Stomach smooth muscle (tissue), 2 donors: Measurements from ENCODE around the gene COA7.

Experiments used
- H3K27ac ChIP-seq: one replicate; pipeline ENCODE4 v1.7.0; 2013; ENCODE audit warnings: mild to moderate bottlenecking, low read length, inconsistent platforms
- H3K27me3 ChIP-seq, 2 donors: one replicate each; pipeline ENCODE4 v1.7.0; 2013; ENCODE audit warnings: low read length in 2 of 2; ENCODE audit not compliant: insufficient read depth in 2 of 2, control insufficient read depth in 1 of 2
- H3K36me3 ChIP-seq, 2 donors: one replicate each; pipeline ENCODE4 v1.7.0; 2013; ENCODE audit warnings: low read length in 2 of 2; ENCODE audit not compliant: control insufficient read depth in 2 of 2, insufficient read depth in 2 of 2
- H3K4me1 ChIP-seq: one replicate; pipeline ENCODE4 v1.7.0; 2013; ENCODE audit warnings: low read length; ENCODE audit not compliant: control insufficient read depth, insufficient read depth
- H3K4me3 ChIP-seq, 2 donors: one replicate each; pipeline ENCODE4 v1.7.0; 2013; ENCODE audit warnings: low read length in 2 of 2
- H3K9ac ChIP-seq, 2 donors: one replicate each; pipeline ENCODE4 v1.7.0; 2013; ENCODE audit warnings: low read length in 2 of 2, mild to moderate bottlenecking in 1 of 2
- H3K9me3 ChIP-seq, 2 donors: one replicate each; pipeline ENCODE4 v1.7.0; 2013; ENCODE audit warnings: low read length in 2 of 2; ENCODE audit not compliant: control insufficient read depth in 2 of 2
- donor health status: healthy.
- donor health status: Pancreatic carcinoma.

The COA7 gene

DNA sequence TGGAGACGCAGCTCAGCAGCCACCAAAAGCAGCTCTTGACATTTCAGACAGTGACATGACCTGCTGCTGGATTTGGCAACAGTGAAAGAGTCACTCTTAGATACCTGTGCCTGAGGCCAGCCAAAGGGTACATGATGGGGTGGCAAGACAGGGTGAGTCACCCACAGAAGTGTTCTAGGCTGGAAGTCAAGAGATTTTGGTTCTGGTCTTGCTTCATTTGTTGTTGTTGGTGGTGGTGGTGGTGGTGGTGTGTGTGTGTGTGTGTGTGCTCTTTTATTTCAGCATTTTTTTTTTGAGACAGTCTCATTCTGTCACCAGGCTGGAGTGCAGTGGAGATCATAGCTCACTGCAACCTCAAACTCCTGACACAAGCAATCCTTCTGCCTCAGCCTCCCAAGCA is 39.4 kb downstream of the COA7 start:
- no peaks in the 10 kb centered on the region for H3K4me1 ChIP-seq
- H3K27me3 ChIP-seq = no peaks in the 10 kb centered on the region
- H3K27ac ChIP-seq = no peak overlapping the region
- H3K9ac ChIP-seq = no peak overlapping the region
- no peaks in the 10 kb centered on the region for H3K36me3 ChIP-seq
- H3K4me3 ChIP-seq = no peak overlapping the region
- H3K9me3 ChIP-seq = no peaks in the 10 kb centered on the region

DNA sequence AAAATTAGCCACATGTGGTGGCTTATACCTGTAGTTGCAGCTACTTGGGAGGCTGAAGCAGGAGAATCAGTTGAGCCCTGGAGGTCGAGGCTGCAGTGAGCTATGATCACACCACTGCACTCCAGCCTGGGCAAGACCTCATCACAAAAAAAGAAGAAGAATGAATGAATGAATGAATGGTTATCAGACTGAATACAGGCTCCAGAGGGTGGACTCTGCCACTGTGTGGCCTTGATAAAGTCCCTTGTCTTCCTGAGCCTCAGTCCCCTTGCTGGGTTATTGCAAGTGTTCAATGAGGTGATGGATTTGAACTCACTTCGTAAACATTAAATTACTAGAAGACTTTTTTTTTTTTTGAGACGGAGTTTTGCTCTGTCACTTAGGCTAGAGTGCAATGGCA is 40.4 kb downstream of the COA7 start:
- H3K9me3 ChIP-seq = no peaks in the 10 kb centered on the region
- H3K9ac ChIP-seq = no peak overlapping the region
- H3K27me3 ChIP-seq = no peaks in the 10 kb centered on the region
- H3K4me3 ChIP-seq = no peak overlapping the region
- H3K4me1 ChIP-seq = no peaks in the 10 kb centered on the region
- H3K27ac ChIP-seq = no peak overlapping the region
- no peaks in the 10 kb centered on the region for H3K36me3 ChIP-seq

DNA sequence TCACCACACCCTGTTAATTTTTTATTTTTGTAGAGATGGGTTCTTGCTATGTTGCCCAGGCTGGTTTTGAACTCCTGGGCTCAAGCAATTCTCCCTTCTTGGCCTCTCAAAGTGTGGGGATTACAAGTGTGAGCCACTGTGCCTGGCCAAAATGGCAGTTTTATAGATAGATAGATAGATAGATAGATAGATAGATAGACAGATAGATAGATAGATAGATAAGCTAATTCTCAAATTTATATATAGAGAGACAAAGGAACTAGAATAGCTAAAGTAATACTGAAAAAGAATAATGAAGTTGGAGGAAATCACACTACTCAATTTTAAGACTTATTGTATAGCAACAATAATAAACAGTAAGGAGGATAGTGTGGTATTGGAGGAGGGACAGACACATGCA is 44.1 kb downstream of the COA7 start:
- Histone ChIP-seq H3K4me3 (no peak overlapping the region), H3K9me3 (no peaks in the 10 kb centered on the region)

DNA sequence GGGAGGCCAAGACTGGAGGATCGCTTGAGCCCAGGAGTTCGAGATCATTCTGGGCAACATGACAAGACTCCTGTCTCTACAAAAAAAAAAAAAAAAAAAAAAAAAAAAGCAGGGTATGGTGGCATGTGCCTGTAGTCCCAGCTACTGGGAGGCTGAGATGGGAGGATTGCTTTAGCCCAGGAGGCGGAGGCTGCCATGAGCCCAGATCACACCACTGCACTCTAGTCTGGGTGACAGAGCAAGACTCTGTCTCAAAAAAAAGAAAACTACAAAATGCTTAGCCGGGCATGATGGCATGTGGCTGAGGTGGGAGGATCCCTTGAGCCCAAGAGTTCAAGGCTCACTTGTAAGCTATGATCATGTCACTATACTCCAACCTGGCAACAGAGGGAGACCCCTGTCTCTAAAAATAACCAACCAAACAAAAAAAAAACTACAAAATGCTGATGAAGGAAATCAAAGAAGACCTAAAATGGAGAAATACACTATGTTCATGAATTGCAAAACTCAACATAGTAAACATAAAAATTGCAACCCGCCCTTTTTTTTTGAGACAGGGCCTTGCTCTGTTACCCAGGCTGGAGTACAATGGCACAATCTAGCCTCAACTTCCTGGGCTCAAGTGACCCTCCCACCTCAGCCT is 44.8 kb downstream of the COA7 start:
- no peaks in the 10 kb centered on the region for H3K36me3 ChIP-seq
- H3K9ac ChIP-seq = no peak overlapping the region
- no peak overlapping the region for H3K4me3 ChIP-seq
- H3K9me3 ChIP-seq = no peaks in the 10 kb centered on the region
- H3K27ac ChIP-seq = no peak overlapping the region
- H3K27me3 ChIP-seq = no peaks in the 10 kb centered on the region
- H3K4me1 ChIP-seq = no peaks in the 10 kb centered on the region

More for the DNA sequence above, 44.1 kb downstream of the COA7 start:
- no peaks in the 10 kb centered on the region for H3K4me1 ChIP-seq
- no peak overlapping the region for H3K9ac ChIP-seq
- no peaks in the 10 kb centered on the region for H3K36me3 ChIP-seq
- H3K27me3 ChIP-seq = no peaks in the 10 kb centered on the region
- H3K27ac ChIP-seq = no peak overlapping the region

DNA sequence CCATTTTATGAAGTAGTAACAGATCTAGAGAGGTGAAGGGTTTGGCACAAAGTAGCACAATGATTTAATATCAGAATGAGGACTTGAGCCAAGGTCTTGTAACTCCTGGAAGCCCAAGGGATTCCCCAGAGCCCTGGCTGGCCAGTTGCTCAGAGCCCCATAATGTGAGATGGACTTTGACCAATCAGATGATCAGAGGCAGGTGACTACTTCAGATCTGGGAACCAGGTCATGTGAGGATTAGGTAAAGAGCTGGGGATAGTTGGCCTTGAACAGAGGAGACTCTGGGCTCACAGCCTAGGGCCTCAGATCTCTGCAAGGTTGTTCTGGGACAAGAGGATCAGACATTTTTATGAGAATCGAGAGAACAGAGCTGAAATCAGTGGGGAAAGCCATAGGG is 46.2 kb downstream of the COA7 start:
- Histone ChIP-seq H3K27ac (no peak overlapping the region), H3K9ac (no peak overlapping the region), H3K36me3 (no peaks in the 10 kb centered on the region), H3K27me3 (no peaks in the 10 kb centered on the region), H3K4me3 (no peak overlapping the region), H3K4me1 (no peaks in the 10 kb centered on the region), H3K9me3 (no peaks in the 10 kb centered on the region)

DNA sequence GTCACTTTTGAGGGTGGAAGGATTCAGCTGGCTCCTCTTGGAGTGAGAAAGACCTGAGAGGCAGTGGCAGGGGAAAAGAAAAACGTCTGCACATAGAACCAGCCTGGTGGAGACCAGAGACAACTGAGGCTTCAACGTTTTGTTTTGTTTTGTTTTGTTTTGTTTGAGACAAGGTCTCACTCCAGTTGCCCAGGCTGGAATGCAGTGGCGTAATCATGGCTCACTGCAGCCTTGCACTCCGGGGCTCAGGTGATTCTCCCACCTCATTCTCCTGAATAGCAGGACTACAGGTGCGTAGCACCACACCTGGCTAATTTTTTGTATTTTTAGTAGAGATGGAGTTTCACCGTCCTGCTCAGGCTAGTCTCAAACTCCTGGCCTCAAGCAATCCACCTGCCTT is 52.9 kb downstream of the COA7 start:
- Histone ChIP-seq H3K36me3 (no peaks in the 10 kb centered on the region), H3K9me3 (no peaks in the 10 kb centered on the region), H3K4me3 (no peak overlapping the region), H3K9ac (no peak overlapping the region), H3K4me1 (no peaks in the 10 kb centered on the region), H3K27ac (no peak overlapping the region), H3K27me3 (no peaks in the 10 kb centered on the region)

DNA sequence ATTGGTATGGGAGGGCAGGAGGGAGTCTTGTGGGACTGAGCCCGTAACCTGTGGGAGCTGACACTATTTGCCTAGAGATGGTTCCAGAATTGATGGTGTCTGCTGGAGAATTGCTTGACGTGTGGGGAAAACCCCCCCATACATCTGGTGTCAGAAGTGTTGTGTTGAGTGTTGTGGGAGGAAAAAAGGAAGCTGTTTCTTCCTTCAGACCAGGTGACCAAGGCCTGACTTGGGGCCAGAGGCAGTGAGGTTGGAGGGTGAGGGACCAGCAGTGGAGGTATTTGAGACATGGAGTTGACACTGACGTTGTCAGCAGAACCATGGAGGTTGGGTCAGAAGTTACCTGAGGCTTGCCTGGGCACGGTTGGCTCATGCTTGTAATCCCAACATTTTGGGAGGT is 56.8 kb downstream of the COA7 start:
- Histone ChIP-seq H3K9me3 (no peaks in the 10 kb centered on the region), H3K27me3 (peaks cover 0 to 3% of the 10 kb centered on the region in 2 donors), H3K4me3 (no peak overlapping the region), H3K36me3 (no peaks in the 10 kb centered on the region), H3K9ac (no peak overlapping the region), H3K4me1 (no peaks in the 10 kb centered on the region), H3K27ac (no peak overlapping the region)

DNA sequence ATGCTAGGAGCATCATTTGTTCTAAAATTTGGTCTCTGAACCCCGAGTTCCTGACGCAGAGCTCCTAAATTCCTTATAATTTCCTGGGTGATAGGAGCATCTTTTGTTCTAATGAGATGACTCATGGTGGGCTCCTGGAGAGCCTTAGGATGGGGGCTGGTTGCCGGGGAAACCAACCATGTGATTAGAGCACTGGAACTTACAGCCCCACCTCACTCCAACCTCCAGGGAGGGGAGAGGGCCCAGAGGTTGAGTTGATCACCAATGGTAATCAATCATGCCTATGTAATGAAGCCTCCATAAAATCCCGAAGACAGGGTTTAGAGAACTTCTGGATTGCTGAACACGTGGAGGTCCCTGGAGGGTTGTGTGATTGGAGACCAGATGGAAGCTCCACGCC is 57.5 kb downstream of the COA7 start:
- Histone ChIP-seq H3K9me3 (no peaks in the 10 kb centered on the region), H3K36me3 (no peaks in the 10 kb centered on the region), H3K27ac (no peak overlapping the region)

DNA sequence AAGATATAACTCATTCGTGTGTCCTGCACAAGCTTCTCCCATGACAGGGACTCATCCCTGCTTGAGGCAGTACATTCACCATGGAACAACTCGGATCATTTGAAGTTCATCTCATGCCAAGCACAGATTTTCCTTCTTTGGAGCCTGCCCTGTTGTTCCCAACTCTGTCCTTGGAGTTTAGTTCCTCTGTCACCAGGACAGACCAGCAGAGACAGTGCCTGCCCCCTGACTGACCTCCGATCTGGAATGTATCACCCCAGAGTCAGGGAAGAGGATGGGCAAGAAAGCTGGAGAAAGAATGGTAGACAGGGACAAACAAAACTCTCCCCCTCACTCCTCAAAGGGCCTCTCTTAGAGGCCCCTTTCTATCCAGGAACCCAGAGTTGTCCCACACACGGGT is 60.2 kb downstream of the COA7 start:
- no peak overlapping the region for H3K27ac ChIP-seq

More for the DNA sequence above, 57.5 kb downstream of the COA7 start:
- H3K9ac ChIP-seq = no peak overlapping the region
- peaks cover 0 to 3% of the 10 kb centered on the region in 2 donors for H3K27me3 ChIP-seq
- no peak overlapping the region for H3K4me3 ChIP-seq
- H3K4me1 ChIP-seq = no peaks in the 10 kb centered on the region

DNA sequence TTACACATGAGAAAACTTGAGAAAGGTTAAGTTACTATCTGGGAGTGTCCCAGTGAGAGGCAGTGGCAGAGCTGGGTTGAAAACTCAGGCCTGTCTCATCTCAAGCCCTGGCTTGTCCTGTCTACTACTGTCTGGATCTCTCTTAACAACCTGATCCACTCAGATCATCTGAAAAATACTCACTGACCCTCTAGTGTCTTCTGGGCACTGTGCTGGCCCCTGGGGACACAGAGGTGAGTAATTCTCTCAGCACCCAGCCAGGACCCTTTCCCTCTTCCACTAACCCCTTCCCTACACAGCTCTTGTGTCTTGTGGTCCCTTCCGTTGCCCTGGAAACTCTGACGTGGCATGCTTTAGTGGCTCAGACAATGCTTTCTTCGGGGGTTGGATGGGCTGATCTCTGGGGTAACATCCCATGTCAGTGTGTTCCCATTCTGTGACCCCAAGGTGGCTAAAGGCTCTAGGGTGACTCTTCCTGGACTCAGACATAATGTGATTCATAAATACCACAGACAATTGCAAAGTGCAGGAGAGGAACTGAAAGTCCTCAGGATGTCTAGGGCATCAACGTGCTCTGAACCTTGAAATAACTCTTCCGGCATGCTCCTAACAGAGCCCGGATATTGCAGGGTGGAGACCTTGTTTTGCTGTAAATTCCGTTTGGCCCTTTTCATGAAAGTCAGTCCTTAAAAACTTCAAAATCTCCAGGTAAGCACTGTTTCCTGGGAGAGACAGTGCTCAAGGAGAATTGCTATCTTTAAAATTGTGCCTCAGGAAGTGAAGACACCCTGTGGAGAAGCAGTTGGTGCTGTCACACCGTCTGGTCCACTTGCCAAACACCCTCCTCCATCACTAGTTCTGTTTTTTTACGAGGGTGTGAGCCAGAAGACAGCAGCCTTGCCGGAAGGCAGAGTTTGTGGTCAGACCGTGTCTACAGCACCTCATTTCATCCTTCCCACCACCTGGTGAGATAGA is 61.1 kb downstream of the COA7 start:
- Histone ChIP-seq H3K4me3 (no peak overlapping the region), H3K9ac (no peak overlapping the region), H3K27ac (no peak overlapping the region), H3K4me1 (peaks cover 12% of the 10 kb centered on the region), H3K36me3 (no peaks in the 10 kb centered on the region), H3K9me3 (no peaks in the 10 kb centered on the region), H3K27me3 (peaks cover 23 to 24% of the 10 kb centered on the region in 2 donors)

More for the DNA sequence above, 60.2 kb downstream of the COA7 start:
- Histone ChIP-seq H3K27me3 (peaks cover 15% of the 10 kb centered on the region in 2 donors), H3K4me3 (no peak overlapping the region), H3K36me3 (no peaks in the 10 kb centered on the region), H3K9me3 (no peaks in the 10 kb centered on the region), H3K9ac (no peak overlapping the region), H3K4me1 (peaks cover 8% of the 10 kb centered on the region)
